ENCODE measurements around the gene TSPOAP1. TPM values are rescaled to one million over a fixed set of nuclear protein-coding genes. Genes with fewer than 3 reads are reported as not detected.

The TSPOAP1 gene
- total RNA-seq, 4 donors from 2014 or later: 19.5 to 35.4 (median 22.1) TPM

- 94 to 95% methylated on average over 3 of the region's 3 CpGs for WGBS, 2 donors
These were observed 43.2 kb downstream of the TSPOAP1 start for GRCh38 chr17:58285422-58285810.

GRCh38 chr17:58284613-58285421 lies 43.8 kb downstream of the TSPOAP1 start:
- Histone ChIP-seq H3K9me3 (no peaks in the 10 kb centered on the region), H3K36me3 (no peaks in the 10 kb centered on the region), H3K4me3 (replicated peaks in 1 of 3) (no peak overlapping the region), H3K4me1 (no peaks in the 10 kb centered on the region), H3K27ac (no peak overlapping the region), H3K27me3 (peaks cover 2% of the 10 kb centered on the region)
- intact Hi-C loops (cut with DNase I): no loop called here
- TF ChIP-seq CTCF (IDR thresholded peaks at IDR 0.05) (no peak), POLR2A (IDR thresholded peaks at IDR 0.05) (no peak)
- DNase-seq: no peak
- 53 to 58% methylated on average over 6 of the region's 6 CpGs for WGBS, 2 donors

More at GRCh38 chr17:58285422-58285810, 43.2 kb downstream of the TSPOAP1 start:
- intact Hi-C loops (cut with DNase I): no loop called here
- no peak overlapping the region for H3K27ac ChIP-seq
- no peak for TF ChIP-seq CTCF (IDR thresholded peaks at IDR 0.05)
- TF ChIP-seq POLR2A (IDR thresholded peaks at IDR 0.05): no peak
- no peaks in the 10 kb centered on the region for H3K9me3 ChIP-seq
- no peak for DNase-seq
- no peaks in the 10 kb centered on the region for H3K4me1 ChIP-seq
- no peak overlapping the region for H3K4me3 ChIP-seq (replicated peaks in 1 of 3)
- peaks cover 2% of the 10 kb centered on the region for H3K27me3 ChIP-seq
- no peaks in the 10 kb centered on the region for H3K36me3 ChIP-seq

- TF ChIP-seq POLR2A (IDR thresholded peaks at IDR 0.05) (no peak), CTCF (IDR thresholded peaks at IDR 0.05) (no peak)
- Histone ChIP-seq H3K9me3 (no peaks in the 10 kb centered on the region), H3K27me3 (peaks cover 2% of the 10 kb centered on the region), H3K4me3 (replicated peaks in 1 of 3) (no peak overlapping the region), H3K36me3 (no peaks in the 10 kb centered on the region), H3K4me1 (peaks cover 0 to 4% of the 10 kb centered on the region in 2 donors), H3K27ac (no peak overlapping the region)
- DNase-seq: no peak
- WGBS, 2 donors: 58 to 78% methylated on average over 9 to 11 of the region's 12 CpGs
- intact Hi-C loops (cut with DNase I): no loop called here
These were observed 44.7 kb downstream of the TSPOAP1 start for GRCh38 chr17:58283674-58284612.

GRCh38 chr17:58282442-58282841 lies 46.2 kb downstream of the TSPOAP1 start:
- no peak for DNase-seq
- H3K9me3 ChIP-seq: no peaks in the 10 kb centered on the region
- TF ChIP-seq POLR2A (IDR thresholded peaks at IDR 0.05) (no peak), CTCF (IDR thresholded peaks at IDR 0.05) (no peak)
- H3K27me3 ChIP-seq: peaks cover 2% of the 10 kb centered on the region
- H3K4me3 ChIP-seq (replicated peaks in 1 of 3): no peak overlapping the region
- peaks cover 0 to 4% of the 10 kb centered on the region in 2 donors for H3K4me1 ChIP-seq
- intact Hi-C loops (cut with DNase I): no loop called here
- H3K27ac ChIP-seq: no peak overlapping the region
- no peaks in the 10 kb centered on the region for H3K36me3 ChIP-seq
- 88 to 89% methylated on average over 6 of the region's 6 CpGs for WGBS, 2 donors
